Caco-2 (cell line): ENCODE measurements around the gene RPAP2. TPM values are rescaled to one million over a fixed set of nuclear protein-coding genes. Genes with fewer than 3 reads are reported as not detected.
"Not testable (repeated sequence)": the region's sequence is repeated elsewhere in the genome, so short reads cannot be mapped to it uniquely, and the experiment has no call there.

Source experiments
- BruUV-seq: library from RNA; stranded (reverse); fragments of 400-500 nt; replicated peaks from 2 replicates; lab custom pipeline; 2021; lab: Mats Ljungman, UMichigan
- CTCF ChIA-PET: fragments of 300-600 bp; sonication (Branson Sonifier 250); formaldehyde crosslinking; loops from one replicate; lab custom pipeline; 2022; ENCODE audit warnings: antibody characterized with exemption; lab: Charles Lee
- POLR2A ChIA-PET: fragments of 300-600 bp; sonication (Branson Sonifier 250); formaldehyde crosslinking; loops from one replicate; lab custom pipeline; 2022; ENCODE audit warnings: antibody characterized with exemption; lab: Charles Lee
- DNase-seq, 2 experiments: peaks; one replicate each; pipeline versions ENCODE4 v3.0.0 to v3.0.0-alpha.2; 2020 to 2022
- H3K27me3 ChIP-seq: replicated peaks from 2 replicates; pipeline ENCODE4 v1.6.0; 2011; ENCODE audit warnings: low read length; ENCODE audit not compliant: control insufficient read depth, insufficient read depth
- H3K36me3 ChIP-seq: 2 replicates; pipeline ENCODE4 v1.5.1; 2011; ENCODE audit warnings: low read length; ENCODE audit not compliant: control insufficient read depth, insufficient read depth
- H3K4me1 ChIP-seq: fragments of 250-450 bp; sonication (Bioruptor Pico); 2 replicates; pipeline ENCODE4 v1.5.1; 2020; ENCODE audit warnings: mild to moderate bottlenecking
- H3K4me3 ChIP-seq: 2 replicates; pipeline ENCODE4 v1.5.1; 2011; ENCODE audit warnings: low read depth, mild to moderate bottlenecking, control low read depth, low read length
- H3K9me3 ChIP-seq: fragments of 250-450 bp; sonication (Bioruptor Pico); 2 replicates; pipeline ENCODE4 v1.5.1; 2020; ENCODE audit warnings: mild to moderate bottlenecking, moderate library complexity
- H3K27ac Mint-ChIP-seq: one replicate; pipeline ENCODE4 v1.8.0; 2022; ENCODE audit warnings: mixed read lengths; ENCODE audit not compliant: unreplicated experiment
- H3K27me3 Mint-ChIP-seq: one replicate; pipeline ENCODE4 v1.8.0; 2022; ENCODE audit warnings: mixed read lengths; ENCODE audit not compliant: insufficient read depth, unreplicated experiment
- H3K36me3 Mint-ChIP-seq: one replicate; pipeline ENCODE4 v1.8.0; 2022; ENCODE audit warnings: mild to moderate bottlenecking, mixed read lengths; ENCODE audit not compliant: insufficient read depth, unreplicated experiment
- H3K4me1 Mint-ChIP-seq: one replicate; pipeline ENCODE4 v1.8.0; 2022; ENCODE audit warnings: low read depth, mixed read lengths; ENCODE audit not compliant: unreplicated experiment
- H3K4me3 Mint-ChIP-seq: one replicate; pipeline ENCODE4 v1.8.0; 2022; ENCODE audit warnings: mild to moderate bottlenecking, moderate library complexity, mixed read lengths; ENCODE audit not compliant: unreplicated experiment
- H3K9me3 Mint-ChIP-seq: one replicate; pipeline ENCODE4 v1.8.0; 2022; ENCODE audit warnings: mixed read lengths; ENCODE audit not compliant: unreplicated experiment
- CTCF ChIP-seq, 2 experiments: fragments of 200-600 bp in 1 of 2; IDR thresholded peaks; 1 replicate in 1 of 2; 2 replicates in 1 of 2; pipeline versions ENCODE4 v1.5.1 to v1.8.0; 2011 to 2022; ENCODE audit warnings: antibody characterized with exemption in 1 of 2, control low read depth in 1 of 2, inconsistent platforms in 1 of 2, low read depth in 1 of 2, low read length in 1 of 2, mild to moderate bottlenecking in 1 of 2, moderate library complexity in 1 of 2; ENCODE audit not compliant: insufficient read depth in 1 of 2, severe bottlenecking in 1 of 2, unreplicated experiment in 1 of 2
- intact Hi-C: fragments of 100-400 bp; cut with micrococcal nuclease; formaldehyde crosslinking; loops from one replicate; pipeline ENCODE4 v1.10.0; 2022; ENCODE audit not compliant: unreplicated experiment
- total RNA-seq: library from RNA; stranded (reverse); gene quantifications from 2 replicates; pipeline ENCODE4 v1.2.3, GENCODE V29; 2022

The RPAP2 gene
- total RNA-seq, 1 experiment from 2014 or later: 16.8 TPM

- Mint-ChIP-seq H3K27ac (no peak overlapping the region), H3K36me3 (no peaks in the 10 kb centered on the region), H3K9me3 (no peaks in the 10 kb centered on the region), H3K27me3 (no peaks in the 10 kb centered on the region), H3K4me3 (no peak overlapping the region), H3K4me1 (no peaks in the 10 kb centered on the region)
- ChIA-PET CTCF (no interaction called here), POLR2A (interaction anchor here (1.0 kb wide), 1 partner anchor 16 kb away, joined by 14 read pairs; no protein-coding TSS in a partner anchor)
- intact Hi-C loops: no loop called here
- Histone ChIP-seq H3K27me3 (no peaks in the 10 kb centered on the region), H3K4me1 (no peaks in the 10 kb centered on the region), H3K9me3 (no peaks in the 10 kb centered on the region), H3K36me3 (no peaks in the 10 kb centered on the region), H3K4me3 (no peak overlapping the region)
- BruUV-seq: no TSS peak
- no peak for TF ChIP-seq CTCF (IDR thresholded peaks at IDR 0.05; ENCODE audit: insufficient read depth in 1 of 2, low read depth in 1 of 2, low read length in 1 of 2, severe bottlenecking in 1 of 2, unreplicated experiment in 1 of 2)
- DNase-seq: no peak
These were observed 126.8 kb downstream of the RPAP2 start for GRCh38 chr1:92425617-92426016.

GRCh38 chr1:92430030-92430429 is 131.2 kb downstream of the RPAP2 start:
- TF ChIP-seq CTCF (IDR thresholded peaks at IDR 0.05; ENCODE audit: insufficient read depth in 1 of 2, low read depth in 1 of 2, low read length in 1 of 2, severe bottlenecking in 1 of 2, unreplicated experiment in 1 of 2): no peak
- BruUV-seq: no TSS peak
- Mint-ChIP-seq H3K36me3 (no peaks in the 10 kb centered on the region), H3K9me3 (peaks cover 6% of the 10 kb centered on the region), H3K27me3 (no peaks in the 10 kb centered on the region), H3K27ac (no peak overlapping the region), H3K4me3 (no peak overlapping the region), H3K4me1 (no peaks in the 10 kb centered on the region)
- intact Hi-C loops: no loop called here
- no peaks in the 10 kb centered on the region for H3K27me3 ChIP-seq
- POLR2A ChIA-PET: no interaction called here
- H3K4me3 ChIP-seq: no peak overlapping the region
- CTCF ChIA-PET: no interaction called here
- H3K9me3 ChIP-seq: no peaks in the 10 kb centered on the region
- no peaks in the 10 kb centered on the region for H3K36me3 ChIP-seq
- no peak for DNase-seq
- no peaks in the 10 kb centered on the region for H3K4me1 ChIP-seq

- BruUV-seq, H3K4me3 ChIP-seq, H3K27ac Mint-ChIP-seq, H3K9me3 Mint-ChIP-seq, DNase-seq, POLR2A ChIA-PET, H3K9me3 ChIP-seq, H3K36me3 ChIP-seq, H3K4me1 ChIP-seq, H3K4me1 Mint-ChIP-seq, H3K27me3 Mint-ChIP-seq, H3K4me3 Mint-ChIP-seq, intact Hi-C loops, CTCF ChIA-PET, H3K36me3 Mint-ChIP-seq, H3K27me3 ChIP-seq: not testable (repeated sequence)
These were observed 135.7 kb downstream of the RPAP2 start for GRCh38 chr1:92434572-92434971.

GRCh38 chr1:92439291-92439690 is 140.4 kb downstream of the RPAP2 start:
- Mint-ChIP-seq H3K9me3 (no peaks in the 10 kb centered on the region), H3K36me3 (peaks cover 7% of the 10 kb centered on the region), H3K4me1 (peaks cover 5% of the 10 kb centered on the region), H3K27me3 (no peaks in the 10 kb centered on the region), H3K4me3 (no peak overlapping the region), H3K27ac (no peak overlapping the region)
- H3K27me3 ChIP-seq: no peaks in the 10 kb centered on the region
- no peaks in the 10 kb centered on the region for H3K36me3 ChIP-seq
- ChIA-PET POLR2A (no interaction called here), CTCF (no interaction called here)
- DNase-seq: no peak
- no peak overlapping the region for H3K4me3 ChIP-seq
- peaks cover 10% of the 10 kb centered on the region; the same call in 1 of the 2 replicates for H3K4me1 ChIP-seq
- H3K9me3 ChIP-seq: no peaks in the 10 kb centered on the region
- no peak for TF ChIP-seq CTCF (IDR thresholded peaks at IDR 0.05; ENCODE audit: insufficient read depth in 1 of 2, low read depth in 1 of 2, low read length in 1 of 2, severe bottlenecking in 1 of 2, unreplicated experiment in 1 of 2)
- no TSS peak for BruUV-seq
- intact Hi-C loops: no loop called here
